T-cell (primary cell): ENCODE data around the gene KIFC1. TPM values are rescaled to one million over a fixed set of nuclear protein-coding genes. Genes with fewer than 3 reads are reported as not detected.

Experiments
- ATAC-seq, 4 experiments: fragments of 200-7000 bp in 3 of 4; fragments of 150-1000 bp in 1 of 4; cut with Tn5 transposase; replicated peaks in 1 of 4; 1 replicate in 3 of 4; 2 replicates in 1 of 4; pipeline ENCODE4 v1.10.0; 2021; ENCODE audit warnings: moderate library complexity in 3 of 4, mild to moderate bottlenecking in 2 of 4, moderate number of reproducible peaks in 1 of 4
- CTCF ChIA-PET, 2 donors: fragments of 300-600 bp; sonication (Branson Sonifier 250); formaldehyde crosslinking; loops; one replicate each; lab custom pipeline; 2022; ENCODE audit warnings: antibody characterized with exemption in 2 of 2; lab: Charles Lee
- POLR2A ChIA-PET, 2 donors: fragments of 300-600 bp; sonication (Branson Sonifier 250); formaldehyde crosslinking; loops; one replicate each; lab custom pipeline; 2022; ENCODE audit warnings: antibody characterized with exemption in 2 of 2; lab: Charles Lee
- DNase-seq, 35 experiments: peaks; one replicate each; pipeline versions ENCODE4 v3.0.0 to v3.0.0-alpha.2; 2013 to 2023
- H3K27ac ChIP-seq: one replicate; pipeline ENCODE4 v1.5.1; 2013; ENCODE audit warnings: low read length
- H3K27me3 ChIP-seq, 2 experiments: replicated peaks in 1 of 2; 1 replicate in 1 of 2; 2 replicates in 1 of 2; pipeline versions ENCODE4 v1.6.1 to v1.7.0; 2013; ENCODE audit warnings: low read length in 1 of 2, mixed read lengths in 1 of 2; ENCODE audit not compliant: control insufficient read depth in 2 of 2, insufficient read depth in 2 of 2; ENCODE audit errors: extremely low read depth in 1 of 2
- H3K36me3 ChIP-seq, 2 donors: 1 replicate in 1 of 2; 2 replicates in 1 of 2; pipeline versions ENCODE4 v1.6.1 to v1.7.0; 2013; ENCODE audit warnings: low read length in 1 of 2; ENCODE audit not compliant: control insufficient read depth in 2 of 2, insufficient read depth in 1 of 2; ENCODE audit errors: extremely low read depth in 1 of 2
- H3K4me1 ChIP-seq, 2 experiments: 1 replicate in 1 of 2; 2 replicates in 1 of 2; pipeline versions ENCODE4 v1.6.1 to v1.7.0; 2013; ENCODE audit warnings: low read length in 2 of 2, mixed read lengths in 1 of 2; ENCODE audit not compliant: insufficient read depth in 2 of 2, control insufficient read depth in 1 of 2; ENCODE audit errors: extremely low read depth in 1 of 2
- H3K4me3 ChIP-seq, 2 donors: 1 replicate in 1 of 2; 2 replicates in 1 of 2; pipeline versions ENCODE4 v1.5.1 to v1.7.0; 2013; ENCODE audit warnings: mild to moderate bottlenecking in 2 of 2, low read length in 1 of 2, moderate library complexity in 1 of 2; ENCODE audit not compliant: control insufficient read depth in 1 of 2; ENCODE audit errors: extremely low read depth in 1 of 2
- H3K9me3 ChIP-seq: 2 replicates; pipeline ENCODE4 v1.7.0; 2013
- H3K27ac Mint-ChIP-seq, 2 donors: one replicate each; pipeline ENCODE4 v1.8.0; 2020 to 2021; ENCODE audit warnings: mild to moderate bottlenecking in 2 of 2, mixed read lengths in 2 of 2
- H3K27me3 Mint-ChIP-seq, 2 donors: one replicate each; pipeline ENCODE4 v1.8.0; 2021 to 2022; ENCODE audit warnings: mixed read lengths in 2 of 2
- H3K36me3 Mint-ChIP-seq: one replicate; pipeline ENCODE4 v1.8.0; 2021; ENCODE audit warnings: mixed read lengths
- H3K4me1 Mint-ChIP-seq, 3 donors: one replicate each; pipeline ENCODE4 v1.8.0; 2020 to 2022; ENCODE audit warnings: mixed read lengths in 3 of 3, mild to moderate bottlenecking in 1 of 3
- H3K4me3 Mint-ChIP-seq, 3 donors: one replicate each; pipeline ENCODE4 v1.8.0; 2020 to 2022; ENCODE audit warnings: mild to moderate bottlenecking in 3 of 3, mixed read lengths in 3 of 3, moderate library complexity in 3 of 3
- H3K9me3 Mint-ChIP-seq, 3 donors: one replicate each; pipeline ENCODE4 v1.8.0; 2020 to 2022; ENCODE audit warnings: mixed read lengths in 3 of 3
- WGBS: methylation state at CpG from one replicate; pipeline ENCODE4 v1.1.5; 2013; ENCODE audit warnings: missing lambda C conversion rate; ENCODE audit not compliant: insufficient coverage; 5-methylcytosine and 5-hydroxymethylcytosine counted together
- total RNA-seq, 35 experiments: library from RNA in 6 of 35; stranded (reverse) in 6 of 35; fragments of 120-200 nt in 1 of 35; gene quantifications; one replicate each; pipeline versions ENCODE4 v1.2.1 to v1.2.4 and lab custom pipeline; 2013 to 2026

The KIFC1 gene
- total RNA-seq, 5 donors from 2014 or later (not counting 1 experiment from before 2014, with no cell fraction given) = 1.1 to 2.9 (median 1.8) TPM

DNA sequence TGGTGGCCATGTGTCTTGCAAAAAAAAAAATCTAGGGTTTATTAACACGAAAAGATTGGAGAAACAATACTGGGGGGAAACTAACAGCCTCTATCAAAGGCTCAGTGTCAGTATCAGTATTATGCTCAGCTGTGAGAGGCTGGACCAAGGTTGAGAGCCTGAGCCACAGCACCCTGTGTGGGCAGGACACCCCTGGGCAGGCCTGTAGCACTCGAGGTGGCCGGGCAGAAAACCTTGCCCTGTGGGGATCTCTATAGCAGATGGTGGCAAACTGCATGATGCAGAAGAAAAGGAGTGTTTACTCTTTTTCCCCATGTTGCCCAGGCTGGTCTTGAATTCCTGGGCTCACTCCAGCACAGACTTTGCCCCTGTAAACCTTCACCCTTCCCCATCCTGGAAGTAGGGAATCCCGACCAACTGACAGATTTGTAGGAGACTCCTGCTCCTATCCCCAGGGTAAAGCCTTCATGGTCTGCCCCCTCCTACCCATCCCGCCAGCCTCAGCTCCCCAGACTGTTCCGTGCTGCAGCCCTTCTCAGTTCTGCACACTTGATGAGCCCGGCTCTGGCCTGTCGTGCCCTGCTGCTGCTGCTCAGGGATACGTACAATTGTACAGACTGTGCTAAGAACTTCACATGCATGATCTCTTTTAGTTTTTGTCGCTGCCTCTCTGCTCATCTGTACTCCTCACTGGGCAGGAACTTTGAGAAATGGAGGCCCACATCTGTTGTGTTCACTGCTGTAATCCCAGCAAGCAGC, 8.0 kb upstream of the KIFC1 start:
- POLR2A ChIA-PET = no interaction called here

DNA sequence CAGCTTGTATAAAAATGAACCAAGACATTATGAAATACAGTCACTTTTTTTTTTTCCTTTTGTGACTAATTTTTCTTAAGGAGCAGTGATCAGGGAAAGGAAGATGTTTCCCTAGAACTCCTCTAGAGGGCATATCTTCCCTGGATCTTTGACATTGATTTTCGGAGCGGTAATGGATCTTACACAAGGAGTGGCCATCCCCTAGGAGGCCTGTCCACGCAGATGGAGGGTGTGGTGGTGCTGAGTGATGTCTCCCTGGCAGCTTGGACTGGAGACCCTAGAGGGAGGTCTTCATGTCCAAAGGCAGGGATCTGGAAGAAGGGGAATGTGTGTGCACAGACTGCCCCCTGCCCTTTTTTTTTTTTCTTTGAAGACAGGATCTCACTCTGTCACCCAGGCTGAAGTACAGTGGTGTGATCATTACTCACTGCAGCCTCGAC, 7.0 kb upstream of the KIFC1 start:
- no peaks in the 10 kb centered on the region for H3K36me3 Mint-ChIP-seq
- H3K27me3 Mint-ChIP-seq = no peaks in the 10 kb centered on the region
- DNase-seq = no peak
- Histone ChIP-seq H3K4me1 (no peaks in the 10 kb centered on the region), H3K36me3 (no peaks in the 10 kb centered on the region), H3K27me3 (peaks cover 0 to 2% of the 10 kb centered on the region in 2 experiments), H3K9me3 (no peaks in the 10 kb centered on the region), H3K4me3 (no peak overlapping the region), H3K27ac (no peak overlapping the region)
- no peaks in the 10 kb centered on the region for H3K9me3 Mint-ChIP-seq
- ChIA-PET CTCF (no interaction called here), POLR2A (interaction anchor here in 1 of 2 donors (0.5 to 0.6 kb wide), 3 partner anchors 47 to 412 kb away, joined by 3 to 6 read pairs (median 4); no protein-coding TSS in a partner anchor)
- H3K4me1 Mint-ChIP-seq = no peaks in the 10 kb centered on the region
- H3K4me3 Mint-ChIP-seq = no peak overlapping the region
- ATAC-seq = no peak
- 69% methylated on average over 2 of the region's 4 CpGs for WGBS
- peak overlapping the region in 1 of 2 donors; percentile 62 for H3K27ac Mint-ChIP-seq

More for the DNA sequence above, 8.0 kb upstream of the KIFC1 start:
- no peaks in the 10 kb centered on the region for H3K27me3 Mint-ChIP-seq
- no peaks in the 10 kb centered on the region for H3K4me1 ChIP-seq
- no peak overlapping the region for H3K4me3 Mint-ChIP-seq
- no peaks in the 10 kb centered on the region for H3K4me1 Mint-ChIP-seq
- DNase-seq = no peak
- no peaks in the 10 kb centered on the region for H3K36me3 Mint-ChIP-seq
- ATAC-seq = no peak
- CTCF ChIA-PET = no interaction called here
- WGBS = 84% methylated on average over 5 of the region's 10 CpGs
- H3K9me3 ChIP-seq = no peaks in the 10 kb centered on the region
- peaks cover 0 to 2% of the 10 kb centered on the region in 2 experiments for H3K27me3 ChIP-seq
- no peak overlapping the region for H3K27ac Mint-ChIP-seq
- H3K27ac ChIP-seq = no peak overlapping the region
- no peak overlapping the region for H3K4me3 ChIP-seq
- no peaks in the 10 kb centered on the region for H3K36me3 ChIP-seq
- H3K9me3 Mint-ChIP-seq = no peaks in the 10 kb centered on the region

DNA sequence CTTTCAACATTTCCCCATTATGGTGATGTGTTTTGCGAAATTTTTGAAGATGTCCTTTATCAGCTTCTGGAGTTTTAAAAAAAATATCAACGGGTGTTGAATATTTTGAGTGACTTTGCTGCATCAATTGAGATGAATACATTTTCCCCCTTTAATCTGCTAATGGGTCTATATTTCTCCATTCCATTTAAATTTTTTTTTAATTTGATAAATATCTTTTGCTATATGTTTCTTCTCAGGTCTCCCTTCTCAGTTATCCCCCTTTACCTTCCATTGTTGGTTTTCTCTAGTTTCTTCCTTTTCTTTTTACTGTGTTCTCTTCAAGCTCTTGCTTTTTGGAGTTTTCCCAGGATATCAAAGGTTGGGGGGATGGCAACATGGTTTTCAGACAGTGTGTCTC, 1.4 kb upstream of the KIFC1 start:
- ATAC-seq (no peak), DNase-seq (no peak)
- no peaks in the 10 kb centered on the region for H3K27me3 Mint-ChIP-seq
- H3K27ac Mint-ChIP-seq = peak overlapping the region; percentile 97 to 99
- no peaks in the 10 kb centered on the region for H3K36me3 Mint-ChIP-seq
- peak overlapping the region; percentile 85 for H3K27ac ChIP-seq
- H3K9me3 ChIP-seq = no peaks in the 10 kb centered on the region
- no peaks in the 10 kb centered on the region for H3K9me3 Mint-ChIP-seq
- H3K4me3 ChIP-seq = no peak overlapping the region
- H3K4me3 Mint-ChIP-seq = no peak overlapping the region
- POLR2A ChIA-PET = interaction anchor here (0.6 to 0.8 kb wide), 2 partner anchors 20 to 129 kb away, joined by 3 to 4 read pairs; partner anchors contain the start of gene PHF1 (in 1 of the 2)
- H3K4me1 Mint-ChIP-seq = peaks cover 19 to 32% (median 24%) of the 10 kb centered on the region in 3 donors
- no CpG with 5 or more reads among the region's 2 CpGs for WGBS
- CTCF ChIA-PET = interaction anchor here (0.6 to 1.6 kb wide), 4 partner anchors 20 to 1958 kb away, joined by 3 to 11 read pairs (median 4); partner anchors contain the start of gene PHF1 (in 1 of the 2)
- no peaks in the 10 kb centered on the region for H3K36me3 ChIP-seq
- no peaks in the 10 kb centered on the region for H3K27me3 ChIP-seq
- peaks cover 15 to 23% of the 10 kb centered on the region in 2 experiments for H3K4me1 ChIP-seq

DNA sequence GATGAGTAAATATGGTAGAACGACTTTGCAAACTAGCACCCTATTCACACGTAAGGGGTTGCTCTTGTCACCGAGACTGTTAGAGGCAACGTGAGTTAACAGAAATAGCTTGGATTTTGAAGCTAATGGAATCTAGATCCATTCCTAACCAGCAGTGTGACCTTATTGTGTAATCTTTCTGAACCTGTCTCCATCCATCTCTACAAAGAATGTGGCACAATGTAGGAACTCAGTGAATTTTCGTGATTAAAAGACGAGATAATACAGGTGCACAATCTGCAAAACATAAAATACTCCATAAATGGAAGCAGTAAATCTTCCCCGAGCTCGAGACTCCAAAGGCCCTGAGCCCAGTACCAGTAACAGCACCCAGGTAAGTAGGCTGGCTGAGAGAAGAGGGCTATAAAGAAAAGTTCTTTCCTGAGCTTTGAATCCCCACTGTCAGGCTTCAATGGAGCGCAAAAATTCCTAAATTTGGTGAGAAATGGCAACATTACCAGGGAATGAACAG, 801 bp upstream of the KIFC1 start:
- Histone ChIP-seq H3K36me3 (no peaks in the 10 kb centered on the region), H3K27ac (peak overlapping the region; percentile 85), H3K4me3 (peak overlapping the region in 1 of 2 donors; percentile 78), H3K4me1 (peaks cover 15 to 23% of the 10 kb centered on the region in 2 experiments), H3K27me3 (no peaks in the 10 kb centered on the region), H3K9me3 (no peaks in the 10 kb centered on the region)
- POLR2A ChIA-PET = interaction anchor here (0.5 to 0.8 kb wide), 3 partner anchors 20 to 191 kb away, joined by 3 to 4 read pairs (median 3); partner anchors contain the start of gene PHF1 (in 1 of the 2)
- no peaks in the 10 kb centered on the region for H3K36me3 Mint-ChIP-seq
- DNase-seq (no peak), ATAC-seq (peak in 2 of 4 experiments; percentile 0 to 10)
- H3K27ac Mint-ChIP-seq = peak overlapping the region; percentile 97 to 99
- no peaks in the 10 kb centered on the region for H3K9me3 Mint-ChIP-seq
- H3K4me1 Mint-ChIP-seq = peaks cover 19 to 35% (median 24%) of the 10 kb centered on the region in 3 donors
- 100% methylated on average over 1 of the region's 9 CpGs for WGBS
- peak overlapping the region; percentile 74 to 85 (median 78) for H3K4me3 Mint-ChIP-seq
- CTCF ChIA-PET = interaction anchor here (0.6 to 1.6 kb wide), 13 partner anchors 17 to 1958 kb away, joined by 3 to 11 read pairs (median 3); partner anchors contain the start of genes CUTA (in 1 of the 2), PHF1 (in 1 of the 2), SYNGAP1 (in 1 of the 2) and ZBTB22 (in 1 of the 2)
- H3K27me3 Mint-ChIP-seq = no peaks in the 10 kb centered on the region

DNA sequence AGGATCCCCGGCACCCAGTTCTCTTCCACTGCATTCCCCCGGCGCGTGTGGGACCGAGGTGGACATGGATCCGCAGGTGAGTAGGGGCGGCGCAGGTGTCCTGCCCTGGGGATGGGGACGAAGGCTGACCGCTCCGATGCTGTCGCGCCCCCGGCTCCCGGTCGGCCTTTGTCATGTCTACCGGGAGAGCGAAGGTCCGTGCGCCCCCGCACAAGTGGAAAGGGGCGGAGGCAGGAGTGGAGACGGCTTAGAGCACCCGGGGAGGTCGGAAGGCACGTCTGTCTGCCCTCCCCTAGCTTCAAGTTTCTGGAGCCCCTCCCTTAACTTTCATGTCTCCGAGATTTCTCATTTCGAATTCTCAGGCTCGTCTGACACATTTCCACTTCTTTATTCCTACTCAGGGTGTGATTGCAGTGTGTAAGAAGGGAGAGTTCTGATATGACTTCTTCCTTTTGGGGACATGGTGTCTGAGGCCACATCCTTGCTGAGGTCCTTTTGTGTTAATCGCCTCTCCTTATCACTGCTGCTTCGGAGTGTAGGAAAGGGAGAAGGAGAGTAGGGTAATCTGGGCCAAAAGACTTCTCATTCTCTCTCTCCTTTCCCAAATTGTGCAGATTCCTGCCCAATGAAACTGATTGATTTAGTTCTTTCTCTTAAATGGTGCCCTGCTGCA, 435 bp downstream of the KIFC1 start:
- Mint-ChIP-seq H3K4me1 (peaks cover 21 to 36% (median 24%) of the 10 kb centered on the region in 3 donors), H3K36me3 (no peaks in the 10 kb centered on the region), H3K4me3 (peak overlapping the region; percentile 74 to 85 (median 78)), H3K9me3 (no peaks in the 10 kb centered on the region), H3K27ac (peak overlapping the region; percentile 97 to 99), H3K27me3 (no peaks in the 10 kb centered on the region)
- ATAC-seq (no peak), DNase-seq (peak in 3 of 35 experiments; percentile 7 to 46 (median 18))
- H3K4me3 ChIP-seq = peak overlapping the region; percentile 78 to 80
- WGBS = 0% methylated on average over 21 of the region's 31 CpGs
- no peaks in the 10 kb centered on the region for H3K9me3 ChIP-seq
- CTCF ChIA-PET = interaction anchor here in 1 of 2 donors (0.6 kb wide), 1 partner anchor 144 kb away, joined by 3 read pairs; no protein-coding TSS in a partner anchor
- H3K4me1 ChIP-seq = peaks cover 15 to 23% of the 10 kb centered on the region in 2 experiments
- H3K27ac ChIP-seq = peak overlapping the region; percentile 85
- no peaks in the 10 kb centered on the region for H3K27me3 ChIP-seq
- no peaks in the 10 kb centered on the region for H3K36me3 ChIP-seq
- POLR2A ChIA-PET = no interaction called here

DNA sequence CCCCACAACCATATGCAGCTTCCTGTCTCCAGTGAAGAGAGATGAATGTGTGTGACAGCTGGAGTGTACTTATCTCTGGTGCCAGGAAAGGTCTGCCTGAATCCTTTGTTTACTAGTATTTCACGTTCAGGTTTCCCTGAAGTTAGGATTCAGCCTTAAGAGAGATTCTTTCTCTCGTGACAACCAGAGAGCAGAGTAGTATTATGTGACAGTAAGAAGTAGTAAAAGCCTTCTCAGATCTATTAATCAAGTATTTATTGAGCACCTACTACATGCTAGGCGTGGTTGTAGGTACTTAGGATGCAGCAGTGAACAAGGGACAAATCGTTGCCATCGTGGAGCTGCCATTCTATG, 949 bp downstream of the KIFC1 start:
- Histone ChIP-seq H3K4me1 (peaks cover 15 to 23% of the 10 kb centered on the region in 2 experiments), H3K9me3 (no peaks in the 10 kb centered on the region), H3K27me3 (no peaks in the 10 kb centered on the region), H3K27ac (peak overlapping the region; percentile 85), H3K4me3 (no peak overlapping the region), H3K36me3 (no peaks in the 10 kb centered on the region)
- ChIA-PET POLR2A (no interaction called here), CTCF (no interaction called here)
- DNase-seq (no peak), ATAC-seq (no peak)
- H3K9me3 Mint-ChIP-seq = no peaks in the 10 kb centered on the region
- H3K36me3 Mint-ChIP-seq = no peaks in the 10 kb centered on the region
- peak overlapping the region; percentile 29 to 56 for H3K27ac Mint-ChIP-seq
- H3K4me1 Mint-ChIP-seq = peaks cover 21 to 36% (median 24%) of the 10 kb centered on the region in 3 donors
- no peaks in the 10 kb centered on the region for H3K27me3 Mint-ChIP-seq
- H3K4me3 Mint-ChIP-seq = peak overlapping the region; percentile 74 to 85 (median 78)
- no CpG with 5 or more reads among the region's 5 CpGs for WGBS
